Tibial nerve (tissue), 3 donors: ENCODE data around the gene SLC9A3.

Source experiments
- POLR2A ChIP-seq, 2 donors: fragments of 450-650 bp; IDR thresholded peaks; one replicate each; pipeline ENCODE4 v1.6.1; 2017; ENCODE audit warnings: antibody characterized with exemption in 2 of 2, mild to moderate bottlenecking in 2 of 2, moderate library complexity in 2 of 2
- TF ChIP-seq, protein P1 (sequence below), 5 experiments: fragments of 200-600 bp in 3 of 5; fragments of 450-650 bp in 2 of 5; sonication (generic) in 3 of 5; IDR thresholded peaks; one replicate each; pipeline ENCODE4 v1.5.1; 2016 to 2019; ENCODE audit warnings: antibody characterized with exemption in 5 of 5, mild to moderate bottlenecking in 3 of 5, moderate library complexity in 2 of 5

DNA sequence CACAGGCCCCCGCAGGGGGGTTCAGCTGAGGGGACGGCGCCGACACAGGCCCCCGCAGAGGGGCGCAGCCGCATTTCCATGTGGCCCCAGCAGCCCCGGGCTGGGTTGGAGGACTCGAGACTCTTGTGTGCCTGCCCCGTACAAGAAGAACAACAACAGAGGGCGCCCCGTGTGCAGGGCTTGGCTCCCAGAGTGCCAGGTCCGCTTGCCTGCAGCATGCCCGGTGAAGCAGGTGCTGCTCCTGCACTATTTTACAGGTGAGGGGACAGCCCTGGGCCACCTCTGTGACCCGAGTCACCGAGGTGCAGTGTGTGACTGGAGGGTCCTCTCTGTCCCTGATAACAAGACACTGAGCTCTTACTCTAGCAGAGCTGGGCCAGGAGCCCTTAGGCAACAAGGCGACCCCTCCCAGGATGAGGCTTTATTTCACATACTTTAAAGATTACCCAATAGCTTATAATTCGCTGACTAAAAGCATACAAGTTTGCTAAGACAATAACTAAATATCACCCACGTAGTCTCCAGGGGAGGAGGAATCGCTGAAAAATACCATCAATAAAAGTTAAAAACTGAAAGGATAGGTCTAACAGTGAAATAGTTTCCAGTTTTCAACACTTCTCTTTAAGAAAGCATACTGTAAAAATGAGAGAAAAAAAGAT is 41.7 kb upstream of the SLC9A3 start:
- TF ChIP-seq, protein P1, sequence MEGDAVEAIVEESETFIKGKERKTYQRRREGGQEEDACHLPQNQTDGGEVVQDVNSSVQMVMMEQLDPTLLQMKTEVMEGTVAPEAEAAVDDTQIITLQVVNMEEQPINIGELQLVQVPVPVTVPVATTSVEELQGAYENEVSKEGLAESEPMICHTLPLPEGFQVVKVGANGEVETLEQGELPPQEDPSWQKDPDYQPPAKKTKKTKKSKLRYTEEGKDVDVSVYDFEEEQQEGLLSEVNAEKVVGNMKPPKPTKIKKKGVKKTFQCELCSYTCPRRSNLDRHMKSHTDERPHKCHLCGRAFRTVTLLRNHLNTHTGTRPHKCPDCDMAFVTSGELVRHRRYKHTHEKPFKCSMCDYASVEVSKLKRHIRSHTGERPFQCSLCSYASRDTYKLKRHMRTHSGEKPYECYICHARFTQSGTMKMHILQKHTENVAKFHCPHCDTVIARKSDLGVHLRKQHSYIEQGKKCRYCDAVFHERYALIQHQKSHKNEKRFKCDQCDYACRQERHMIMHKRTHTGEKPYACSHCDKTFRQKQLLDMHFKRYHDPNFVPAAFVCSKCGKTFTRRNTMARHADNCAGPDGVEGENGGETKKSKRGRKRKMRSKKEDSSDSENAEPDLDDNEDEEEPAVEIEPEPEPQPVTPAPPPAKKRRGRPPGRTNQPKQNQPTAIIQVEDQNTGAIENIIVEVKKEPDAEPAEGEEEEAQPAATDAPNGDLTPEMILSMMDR (IDR thresholded peaks at IDR 0.05) = no peak
- no peak for TF ChIP-seq POLR2A (IDR thresholded peaks at IDR 0.05)
